ENCODE results near the gene KRTAP6-1.

The KRTAP6-1 gene

GRCh38 chr21:30577766-30578165 lies 36.0 kb downstream of the KRTAP6-1 start:
- DNase-seq (ENCODE audit: low read depth), result no peak

- DNase-seq (ENCODE audit: low read depth), result no peak
Measured at GRCh38 chr21:30567617-30568016, 46.1 kb downstream of the KRTAP6-1 start.

GRCh38 chr21:30563630-30564029 lies 50.1 kb downstream of the KRTAP6-1 start:
- no peak for DNase-seq (ENCODE audit: low read depth)
